K562 (cell line): ENCODE data around the gene STOX2.

Source experiments
- ATF3 ChIP-seq, 2 experiments: fragments of 450-650 bp in 1 of 2; sonication (generic) in 1 of 2; formaldehyde crosslinking in 1 of 2; IDR thresholded peaks in 1 of 2; conservative IDR thresholded peaks in 1 of 2; 2 replicates each; pipeline versions ENCODE4 v1.6.1 to v1.8.1; 2016 to 2023; ENCODE audit warnings: mild to moderate bottlenecking in 2 of 2, moderate library complexity in 2 of 2, inconsistent platforms in 1 of 2, missing genetic modification reagents in 1 of 2
- BACH1 ChIP-seq: fragments of 200-800 bp; sonication (Bioruptor generic); IDR thresholded peaks from 2 replicates; pipeline ENCODE4 v1.6.1; 2016; ENCODE audit warnings: missing genetic modification characterization, missing compliant biosample characterization
- BCLAF1 ChIP-seq, 2 experiments: fragments of 450-650 bp in 1 of 2; IDR thresholded peaks; 2 replicates each; pipeline ENCODE4 v1.6.1; 2011 to 2017; ENCODE audit warnings: low read depth in 2 of 2, antibody characterized with exemption in 1 of 2, borderline replicate concordance in 1 of 2, low read length in 1 of 2, mild to moderate bottlenecking in 1 of 2, mixed read lengths in 1 of 2; ENCODE audit not compliant: control insufficient read depth in 1 of 2
- CHD4 ChIP-seq: fragments of 200-600 bp; sonication (generic); IDR thresholded peaks from 3 replicates; pipeline ENCODE4 v1.6.1; 2012; ENCODE audit warnings: low read depth, mild to moderate bottlenecking, mixed read lengths, low read length, inconsistent platforms; ENCODE audit not compliant: insufficient read depth, insufficient replicate concordance, poor library complexity, severe bottlenecking
- ESRRA ChIP-seq: fragments of 450-650 bp; IDR thresholded peaks from 2 replicates; pipeline ENCODE4 v1.6.1; 2014; ENCODE audit warnings: low read depth, mild to moderate bottlenecking, moderate library complexity, borderline replicate concordance
- GABPA ChIP-seq: fragments of 200-800 bp; sonication (Bioruptor generic); conservative IDR thresholded peaks from 2 replicates; pipeline ENCODE4 v1.6.1; 2016; ENCODE audit warnings: low read depth, missing genetic modification characterization, missing compliant biosample characterization
- GABPB2 ChIP-seq: fragments of 250-450 bp; sonication (Bioruptor Pico); conservative IDR thresholded peaks from 2 replicates; pipeline ENCODE4 v1.5.1; 2021; ENCODE audit warnings: mild to moderate bottlenecking
- KHSRP ChIP-seq: fragments of 450-650 bp; IDR thresholded peaks from 2 replicates; pipeline ENCODE4 v1.6.1; 2017
- PTBP1 ChIP-seq: fragments of 200-400 bp; formaldehyde crosslinking; IDR thresholded peaks from 2 replicates; pipeline ENCODE4 v1.6.1; 2017; ENCODE audit warnings: low read depth, low read length
- PURB ChIP-seq: sonication (generic); formaldehyde crosslinking; IDR thresholded peaks from 2 replicates; pipeline ENCODE4 v1.9.0; 2021; ENCODE audit warnings: low read depth, mild to moderate bottlenecking, missing genetic modification reagents
- RFX1 ChIP-seq: fragments of 450-650 bp; IDR thresholded peaks from 2 replicates; pipeline ENCODE4 v1.6.1; 2016; ENCODE audit warnings: mild to moderate bottlenecking, moderate library complexity
- RFX5 ChIP-seq: IDR thresholded peaks from 2 replicates; pipeline ENCODE4 v1.6.1; 2011; ENCODE audit warnings: low read depth, mild to moderate bottlenecking, improper control_type of control experiment, low read length
- TF ChIP-seq, protein P1 (sequence below): sonication (generic); formaldehyde crosslinking; IDR thresholded peaks from 2 replicates; pipeline ENCODE4 v1.8.1; 2023; ENCODE audit warnings: mild to moderate bottlenecking, missing genetic modification reagents

DNA sequence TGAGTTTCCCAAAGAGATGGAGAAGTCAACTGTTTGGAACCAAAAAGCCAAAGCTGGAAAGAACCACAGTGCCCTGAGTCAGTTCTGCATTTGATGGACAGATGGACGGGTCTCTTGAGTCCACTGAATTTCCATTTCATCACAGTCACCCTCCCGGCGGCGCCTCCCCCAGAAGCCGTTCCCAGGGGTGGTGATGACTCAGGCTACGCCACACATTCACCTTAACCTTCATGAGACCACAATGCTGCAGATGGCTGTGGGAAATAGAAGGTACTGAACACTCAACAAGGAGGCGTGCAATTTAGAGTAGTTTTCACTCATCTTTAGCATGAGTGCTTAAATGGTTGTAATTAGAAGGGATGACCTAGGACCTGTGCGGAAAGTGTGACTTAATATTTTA is 61.3 kb downstream of the STOX2 start:
- TF ChIP-seq ESRRA (no peak), ATF3 (IDR thresholded peaks at IDR 0.05) (no peak), ATF3 (CRISPR knock-in tag; conservative IDR thresholded peaks at IDR 0.05) (no peak), BCLAF1 (IDR thresholded peaks at IDR 0.05; ENCODE audit: borderline replicate concordance in 1 of 2, control insufficient read depth in 1 of 2, low read depth in 2 of 2, low read length in 1 of 2) (no peak), RFX1 (no peak), GABPA (tag) (no peak), RFX5 (no peak), PURB (CRISPR knock-in tag) (no peak), BACH1 (tag) (no peak), CHD4 (no peak), GABPB2 (CRISPR knock-in tag) (no peak), KHSRP (no peak), PTBP1 (no peak)
- TF ChIP-seq, protein P1, sequence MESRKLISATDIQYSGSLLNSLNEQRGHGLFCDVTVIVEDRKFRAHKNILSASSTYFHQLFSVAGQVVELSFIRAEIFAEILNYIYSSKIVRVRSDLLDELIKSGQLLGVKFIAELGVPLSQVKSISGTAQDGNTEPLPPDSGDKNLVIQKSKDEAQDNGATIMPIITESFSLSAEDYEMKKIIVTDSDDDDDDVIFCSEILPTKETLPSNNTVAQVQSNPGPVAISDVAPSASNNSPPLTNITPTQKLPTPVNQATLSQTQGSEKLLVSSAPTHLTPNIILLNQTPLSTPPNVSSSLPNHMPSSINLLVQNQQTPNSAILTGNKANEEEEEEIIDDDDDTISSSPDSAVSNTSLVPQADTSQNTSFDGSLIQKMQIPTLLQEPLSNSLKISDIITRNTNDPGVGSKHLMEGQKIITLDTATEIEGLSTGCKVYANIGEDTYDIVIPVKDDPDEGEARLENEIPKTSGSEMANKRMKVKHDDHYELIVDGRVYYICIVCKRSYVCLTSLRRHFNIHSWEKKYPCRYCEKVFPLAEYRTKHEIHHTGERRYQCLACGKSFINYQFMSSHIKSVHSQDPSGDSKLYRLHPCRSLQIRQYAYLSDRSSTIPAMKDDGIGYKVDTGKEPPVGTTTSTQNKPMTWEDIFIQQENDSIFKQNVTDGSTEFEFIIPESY (CRISPR knock-in tag), result no peak
